BLaER1 treated with 17β-estradiol and CSF1 and Interleukin-3, amounts not matched to agents 10 nM and 100 nM (cell line): ENCODE results near the gene STIL.

ENCODE experiments used
- H3K27ac ChIP-seq, 11 experiments: shearing (Covaris generic); formaldehyde crosslinking; 2 replicates each; pipeline ENCODE4 v1.8.1; 2022
- H3K27me3 ChIP-seq, 11 experiments: shearing (Covaris generic); formaldehyde crosslinking; 2 replicates each; pipeline ENCODE4 v1.8.1; 2022
- H3K36me3 ChIP-seq, 11 experiments: shearing (Covaris generic); formaldehyde crosslinking; 2 replicates each; pipeline ENCODE4 v1.8.1; 2022
- H3K4me1 ChIP-seq, 10 experiments: shearing (Covaris generic); formaldehyde crosslinking; 2 replicates each; pipeline ENCODE4 v1.8.1; 2022
- H3K4me2 ChIP-seq, 11 experiments: shearing (Covaris generic); formaldehyde crosslinking; 2 replicates each; pipeline ENCODE4 v1.8.1; 2022
- H3K4me3 ChIP-seq, 10 experiments: shearing (Covaris generic); formaldehyde crosslinking; 2 replicates each; pipeline ENCODE4 v1.8.1; 2022
- H3K9ac ChIP-seq, 11 experiments: shearing (Covaris generic); formaldehyde crosslinking; 2 replicates each; pipeline ENCODE4 v1.8.1; 2022
- H3K9me3 ChIP-seq, 11 experiments: shearing (Covaris generic); formaldehyde crosslinking; replicated peaks in 1 of 11; 2 replicates each; pipeline ENCODE4 v1.8.1; 2022
- H4K20me1 ChIP-seq, 11 experiments: shearing (Covaris generic); formaldehyde crosslinking; 2 replicates each; pipeline ENCODE4 v1.8.1; 2022
- Cebpa-rat ChIP-seq, 11 experiments: shearing (Covaris generic); IDR thresholded peaks; 2 replicates each; pipeline ENCODE4 v1.8.1; 2022

STIL gene

GRCh38 chr1:47225430-47226100 lies 88.4 kb downstream of the STIL start:
- no peak overlapping the region for H3K4me3 ChIP-seq

DNA sequence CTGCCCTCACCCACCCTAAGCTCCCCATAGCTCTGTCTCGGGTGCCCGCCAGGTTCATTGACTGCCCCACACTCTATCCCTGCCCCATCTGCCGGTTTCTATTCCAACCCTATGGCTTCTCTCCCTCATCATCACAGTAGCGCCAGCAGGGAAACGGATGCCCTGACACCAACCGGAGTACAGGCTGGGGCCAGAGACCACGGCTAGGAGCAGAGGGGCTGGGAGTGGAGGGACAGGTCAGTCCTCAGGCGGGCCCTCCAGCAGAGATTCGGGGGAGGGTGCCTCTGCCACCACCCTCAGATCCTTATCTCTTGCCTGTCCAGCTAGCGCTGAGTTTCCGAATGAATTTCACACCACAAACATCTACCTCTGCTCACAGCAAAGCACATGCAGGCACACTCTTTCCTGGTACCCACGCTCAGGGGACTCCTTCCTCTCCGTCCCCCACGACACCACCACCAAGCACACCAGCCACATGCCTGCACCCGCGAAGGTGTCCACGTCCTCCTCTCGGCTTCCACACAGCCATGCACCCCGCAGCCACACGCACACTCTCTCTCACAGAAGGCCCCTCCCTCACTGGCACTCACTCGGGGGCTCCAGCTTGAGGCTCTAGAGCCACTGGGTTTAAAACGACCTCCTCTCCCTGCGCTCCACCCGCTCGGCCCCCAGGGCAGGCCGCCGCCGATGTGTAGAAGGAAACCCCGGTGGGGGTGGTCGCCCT lies 89.1 kb downstream of the STIL start:
- H3K9me3 ChIP-seq = peaks cover 0 to 8% (median 0%) of the 10 kb centered on the region in 11 experiments; a peak in 5 of 22 replicates
- H3K36me3 ChIP-seq = no peaks in the 10 kb centered on the region
- peaks cover 0 to 22% (median 6%) of the 10 kb centered on the region in 11 experiments; a peak in 7 of 22 replicates for H4K20me1 ChIP-seq
- H3K4me1 ChIP-seq = peaks cover 0 to 32% (median 0%) of the 10 kb centered on the region in 10 experiments; a peak in 7 of 20 replicates
- H3K4me3 ChIP-seq = no peak overlapping the region
- no peak overlapping the region for H3K9ac ChIP-seq
- H3K27ac ChIP-seq = no peak overlapping the region
- H3K4me2 ChIP-seq = no peak overlapping the region
- no peak for TF ChIP-seq Cebpa-rat (IDR thresholded peaks at IDR 0.05)
- peaks cover 71 to 77% (median 75%) of the 10 kb centered on the region in 11 experiments for H3K27me3 ChIP-seq

More at GRCh38 chr1:47225430-47226100, 88.4 kb downstream of the STIL start:
- Histone ChIP-seq H3K27ac (no peak overlapping the region), H3K4me2 (peak overlapping the region in 1 of 11 experiments; percentile 11; a peak in 1 of 22 replicates), H3K36me3 (no peaks in the 10 kb centered on the region), H3K9me3 (peaks cover 0 to 15% (median 4%) of the 10 kb centered on the region in 11 experiments; a peak in 10 of 22 replicates), H3K9ac (no peak overlapping the region), H4K20me1 (peaks cover 0 to 29% (median 6%) of the 10 kb centered on the region in 11 experiments; a peak in 8 of 22 replicates), H3K4me1 (peaks cover 0 to 30% (median 0%) of the 10 kb centered on the region in 10 experiments; a peak in 8 of 20 replicates), H3K27me3 (peaks cover 78 to 84% (median 82%) of the 10 kb centered on the region in 11 experiments)
- no peak for TF ChIP-seq Cebpa-rat (IDR thresholded peaks at IDR 0.05)

DNA sequence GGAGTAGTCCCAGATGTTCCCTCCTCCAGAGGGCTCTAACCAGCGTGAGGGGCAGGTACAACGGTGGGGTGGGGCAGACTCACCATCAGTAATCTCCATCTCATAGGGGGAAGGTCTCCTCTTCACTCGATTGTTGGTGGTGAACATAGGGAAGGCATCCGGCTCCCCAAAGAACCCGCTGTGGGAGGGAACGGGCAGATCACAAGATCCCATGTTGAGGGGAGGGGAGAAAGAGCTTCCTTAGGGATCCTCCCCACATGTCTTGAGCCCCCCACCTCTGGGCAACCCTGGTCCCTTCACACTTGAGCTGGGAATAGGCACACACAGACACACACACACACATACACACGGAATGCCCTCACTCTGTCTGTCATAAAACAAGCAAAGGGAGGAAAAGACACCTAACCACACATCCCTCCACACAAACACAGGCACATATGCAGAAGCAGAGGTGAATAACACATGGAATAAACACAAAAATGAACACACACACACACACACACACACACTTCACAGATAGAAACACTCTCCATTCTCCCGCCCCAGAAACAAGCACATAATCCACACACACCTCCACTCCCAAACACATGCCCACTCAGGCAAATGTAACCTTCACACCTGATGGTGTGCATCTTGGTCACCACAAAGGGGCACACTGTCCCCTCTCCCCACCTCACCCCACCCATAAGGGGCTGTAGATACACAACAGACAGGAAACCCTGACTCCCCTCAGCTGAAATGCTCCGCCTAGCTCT lies 89.8 kb downstream of the STIL start:
- Histone ChIP-seq H3K27ac (no peak overlapping the region), H4K20me1 (peaks cover 0 to 15% (median 6%) of the 10 kb centered on the region in 11 experiments; a peak in 7 of 22 replicates), H3K27me3 (peaks cover 63 to 69% (median 67%) of the 10 kb centered on the region in 11 experiments), H3K4me1 (peaks cover 0 to 24% (median 0%) of the 10 kb centered on the region in 10 experiments; a peak in 7 of 20 replicates), H3K4me2 (no peak overlapping the region), H3K36me3 (no peaks in the 10 kb centered on the region), H3K9ac (no peak overlapping the region), H3K9me3 (peaks cover 0 to under 1% (median 0%) of the 10 kb centered on the region in 11 experiments; a peak in 1 of 22 replicates), H3K4me3 (no peak overlapping the region)
- TF ChIP-seq Cebpa-rat (IDR thresholded peaks at IDR 0.05) = no peak

GRCh38 chr1:47223174-47223920 lies 90.6 kb downstream of the STIL start:
- Histone ChIP-seq H4K20me1 (peaks cover 0 to 11% (median 0%) of the 10 kb centered on the region in 11 experiments; a peak in 6 of 22 replicates), H3K27ac (no peak overlapping the region), H3K9ac (no peak overlapping the region), H3K4me1 (peaks cover 0 to 19% (median 0%) of the 10 kb centered on the region in 10 experiments; a peak in 4 of 20 replicates), H3K36me3 (no peaks in the 10 kb centered on the region), H3K4me3 (no peak overlapping the region), H3K9me3 (no peaks in the 10 kb centered on the region), H3K4me2 (no peak overlapping the region; a peak in 1 of 22 replicates), H3K27me3 (peaks cover 56 to 62% (median 60%) of the 10 kb centered on the region in 11 experiments)
- TF ChIP-seq Cebpa-rat (IDR thresholded peaks at IDR 0.05) = no peak

DNA sequence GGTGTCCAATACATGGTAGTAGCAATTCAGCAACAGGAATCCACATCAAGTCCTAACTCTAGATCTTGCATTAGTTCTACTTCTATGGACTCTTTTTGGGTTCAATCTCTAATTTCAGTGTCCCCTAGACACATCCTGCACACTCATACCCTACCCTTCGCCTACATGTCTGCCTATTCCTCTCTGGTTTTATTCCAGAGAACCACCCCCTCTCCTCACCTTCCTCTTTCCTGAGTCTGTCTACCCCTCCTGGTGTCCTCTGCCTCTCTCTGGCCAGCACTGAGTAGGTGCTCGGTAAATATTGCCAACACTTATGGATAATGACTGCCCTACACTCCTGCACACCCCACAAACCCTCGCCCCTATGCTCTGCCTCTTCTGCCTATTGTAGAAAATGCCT lies 91.5 kb downstream of the STIL start:
- H3K27ac ChIP-seq = no peak overlapping the region
- H3K4me1 ChIP-seq = peaks cover 0 to 19% (median 0%) of the 10 kb centered on the region in 10 experiments; a peak in 4 of 20 replicates
- H3K9ac ChIP-seq = no peak overlapping the region
- no peaks in the 10 kb centered on the region for H3K36me3 ChIP-seq
- H3K4me3 ChIP-seq = no peak overlapping the region
- peak overlapping the region in 2 of 11 experiments; percentile 7 to 27; a peak in 2 of 22 replicates for H3K4me2 ChIP-seq
- peaks cover 0 to 6% (median 0%) of the 10 kb centered on the region in 11 experiments; a peak in 4 of 22 replicates for H4K20me1 ChIP-seq
- H3K9me3 ChIP-seq = no peaks in the 10 kb centered on the region
- H3K27me3 ChIP-seq = peaks cover 47 to 53% (median 51%) of the 10 kb centered on the region in 11 experiments
- TF ChIP-seq Cebpa-rat (IDR thresholded peaks at IDR 0.05) = no peak

DNA sequence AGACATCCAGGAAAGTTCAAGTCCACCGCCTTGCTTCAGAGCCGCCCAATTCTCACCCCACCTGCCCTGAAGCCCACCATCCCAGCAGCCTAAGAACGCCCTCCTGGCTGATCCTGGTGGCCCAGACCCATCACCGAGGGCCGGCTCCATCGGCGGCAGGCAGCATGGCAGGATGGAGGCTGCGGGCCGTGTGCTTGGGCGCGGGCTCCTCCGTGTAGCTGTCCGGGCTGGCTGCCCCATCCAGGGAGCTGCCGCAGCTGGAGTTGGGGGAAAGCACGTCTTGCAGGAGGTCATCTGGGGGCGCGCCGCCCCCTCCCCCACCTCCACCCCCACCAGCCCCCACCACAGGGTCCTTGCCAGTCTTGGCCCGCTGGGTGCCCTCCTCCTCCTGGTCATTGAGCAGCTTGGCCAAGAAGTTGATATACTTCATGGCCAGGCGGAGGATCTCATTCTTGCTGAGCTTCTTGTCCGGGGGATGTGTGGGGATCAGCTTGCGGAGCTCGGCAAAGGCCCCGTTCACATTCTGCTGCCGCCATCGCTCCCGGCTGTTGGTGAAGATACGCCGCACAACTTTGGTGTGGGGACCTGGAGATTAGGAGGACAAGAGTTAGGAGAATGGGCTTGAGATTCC lies 94.2 kb downstream of the STIL start:
- Histone ChIP-seq H3K4me3 (no peak overlapping the region), H3K9me3 (no peaks in the 10 kb centered on the region), H4K20me1 (peaks cover 0 to 6% (median 0%) of the 10 kb centered on the region in 11 experiments; a peak in 1 of 22 replicates), H3K4me2 (peak overlapping the region in 2 of 11 experiments; percentile 34 to 54; a peak in 3 of 22 replicates), H3K27me3 (peaks cover 19 to 25% (median 23%) of the 10 kb centered on the region in 11 experiments), H3K9ac (no peak overlapping the region), H3K36me3 (no peaks in the 10 kb centered on the region), H3K4me1 (peaks cover 3 to 26% (median 10%) of the 10 kb centered on the region in 10 experiments; a peak in 17 of 20 replicates), H3K27ac (no peak overlapping the region)
- TF ChIP-seq Cebpa-rat (IDR thresholded peaks at IDR 0.05) = no peak

DNA sequence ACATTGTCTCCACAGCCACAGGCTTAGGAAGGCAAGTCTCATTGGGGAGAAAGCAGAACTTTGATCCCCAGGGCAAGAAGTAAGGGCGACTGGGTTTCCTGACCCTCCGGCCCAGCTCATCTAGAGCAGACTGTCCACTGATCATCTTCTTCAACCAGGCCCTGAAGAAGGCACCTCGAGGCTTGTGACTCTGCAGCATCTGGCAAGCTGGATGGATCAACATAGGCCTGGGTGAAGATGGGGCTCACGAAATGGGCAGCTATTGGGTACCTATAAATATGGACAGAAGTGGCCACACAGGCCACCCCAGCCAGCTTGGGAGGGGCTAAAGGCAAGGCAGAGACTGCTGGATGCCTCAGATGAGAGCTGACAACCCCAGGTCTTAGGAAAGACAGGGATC lies 94.9 kb downstream of the STIL start:
- no peak for TF ChIP-seq Cebpa-rat (IDR thresholded peaks at IDR 0.05)
- H3K4me3 ChIP-seq = no peak overlapping the region
- no peaks in the 10 kb centered on the region for H3K36me3 ChIP-seq
- 0 out of 22 replicates have a peak, but pooled peaks cover 0 to 4% (median 0%) of the 10 kb centered on the region in 11 experiments for H4K20me1 ChIP-seq
- H3K27ac ChIP-seq = no peak overlapping the region
- H3K27me3 ChIP-seq = peaks cover 12 to 18% (median 16%) of the 10 kb centered on the region in 11 experiments
- H3K4me2 ChIP-seq = no peak overlapping the region
- H3K9me3 ChIP-seq = no peaks in the 10 kb centered on the region
- H3K9ac ChIP-seq = no peak overlapping the region
- H3K4me1 ChIP-seq = peaks cover 8 to 33% (median 16%) of the 10 kb centered on the region in 10 experiments; a peak in 17 of 20 replicates
